GM12873 (cell line): ENCODE data around the gene STAT1.

Experiments used
- TF ChIP-seq, protein P1 (sequence below): IDR thresholded peaks from 2 replicates; pipeline ENCODE4 v1.5.1; 2012; ENCODE audit warnings: low read depth, mild to moderate bottlenecking, moderate library complexity, low read length, control low read depth; ENCODE audit not compliant: insufficient read depth; ENCODE audit errors: missing control alignments

STAT1 gene

DNA sequence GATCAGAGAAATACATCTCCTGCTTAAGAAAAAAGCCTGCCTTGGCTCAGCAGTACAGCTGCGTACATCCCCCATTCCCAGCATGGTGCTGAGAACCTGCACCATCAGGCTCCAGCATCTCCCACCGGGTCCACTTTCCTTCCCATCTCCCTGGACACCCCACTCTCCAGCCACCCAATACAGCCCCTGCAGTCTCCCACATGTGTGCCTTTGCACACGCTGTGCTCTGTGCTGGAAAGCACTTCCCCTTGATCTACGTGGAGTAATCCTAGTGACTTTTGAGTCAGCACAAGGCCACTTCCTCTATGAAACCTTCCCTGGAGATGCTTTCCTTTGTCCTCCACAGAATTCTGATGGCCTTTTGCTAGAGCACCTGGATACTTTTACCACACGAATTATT is 17.0 kb downstream of the STAT1 start:
- TF ChIP-seq, protein P1, sequence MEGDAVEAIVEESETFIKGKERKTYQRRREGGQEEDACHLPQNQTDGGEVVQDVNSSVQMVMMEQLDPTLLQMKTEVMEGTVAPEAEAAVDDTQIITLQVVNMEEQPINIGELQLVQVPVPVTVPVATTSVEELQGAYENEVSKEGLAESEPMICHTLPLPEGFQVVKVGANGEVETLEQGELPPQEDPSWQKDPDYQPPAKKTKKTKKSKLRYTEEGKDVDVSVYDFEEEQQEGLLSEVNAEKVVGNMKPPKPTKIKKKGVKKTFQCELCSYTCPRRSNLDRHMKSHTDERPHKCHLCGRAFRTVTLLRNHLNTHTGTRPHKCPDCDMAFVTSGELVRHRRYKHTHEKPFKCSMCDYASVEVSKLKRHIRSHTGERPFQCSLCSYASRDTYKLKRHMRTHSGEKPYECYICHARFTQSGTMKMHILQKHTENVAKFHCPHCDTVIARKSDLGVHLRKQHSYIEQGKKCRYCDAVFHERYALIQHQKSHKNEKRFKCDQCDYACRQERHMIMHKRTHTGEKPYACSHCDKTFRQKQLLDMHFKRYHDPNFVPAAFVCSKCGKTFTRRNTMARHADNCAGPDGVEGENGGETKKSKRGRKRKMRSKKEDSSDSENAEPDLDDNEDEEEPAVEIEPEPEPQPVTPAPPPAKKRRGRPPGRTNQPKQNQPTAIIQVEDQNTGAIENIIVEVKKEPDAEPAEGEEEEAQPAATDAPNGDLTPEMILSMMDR = no peak

DNA sequence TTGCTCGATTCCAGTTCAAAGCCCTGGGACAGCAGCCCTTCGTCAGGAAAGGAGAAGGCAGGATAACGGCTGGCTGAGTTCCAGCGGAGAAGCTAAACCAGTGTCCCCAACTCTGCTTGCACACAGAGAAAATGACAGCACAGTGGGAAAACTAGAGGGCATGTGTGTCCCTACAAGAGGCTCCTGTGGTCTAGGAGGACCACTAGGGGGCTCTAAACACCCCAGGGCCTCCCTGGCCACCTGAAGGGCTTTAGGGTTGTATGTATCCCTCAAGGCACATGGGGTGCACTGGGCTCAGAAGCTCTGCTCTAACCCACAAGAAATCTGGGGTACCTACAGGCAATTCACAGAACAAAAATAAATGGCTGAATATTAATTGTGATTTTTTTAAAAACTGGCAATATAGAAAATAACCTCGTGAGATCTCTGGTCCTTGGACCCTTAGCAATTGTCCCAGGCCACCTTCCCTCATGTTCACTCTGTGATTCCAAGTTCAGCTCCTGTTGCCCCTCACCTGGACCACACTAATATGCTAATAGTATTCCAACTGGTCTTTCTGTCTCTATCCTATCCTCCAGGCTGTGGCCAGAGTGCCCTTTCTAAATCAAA is 17.5 kb downstream of the STAT1 start:
- TF ChIP-seq, protein P1 = peak; percentile 74

DNA sequence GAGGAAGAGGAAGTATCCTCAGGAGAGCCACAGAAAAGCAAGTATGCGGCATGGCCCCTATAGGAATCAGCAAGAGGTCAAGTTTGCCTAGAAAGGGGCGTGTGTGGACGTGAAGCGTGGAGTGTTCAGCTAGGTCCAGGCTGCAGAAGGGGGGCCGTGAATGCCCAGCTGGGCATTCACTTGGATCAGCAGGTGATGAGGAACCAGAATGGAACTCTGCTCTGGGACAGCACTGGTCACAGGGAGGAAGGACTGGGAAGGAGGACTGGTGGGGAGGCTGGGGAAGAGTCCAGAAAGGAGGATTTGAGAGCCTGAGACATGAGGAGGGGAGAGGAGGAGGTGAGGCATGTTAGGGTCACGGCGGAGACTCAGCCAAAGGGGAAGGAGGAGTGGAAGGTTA is 19.8 kb downstream of the STAT1 start:
- TF ChIP-seq, protein P1 = no peak

DNA sequence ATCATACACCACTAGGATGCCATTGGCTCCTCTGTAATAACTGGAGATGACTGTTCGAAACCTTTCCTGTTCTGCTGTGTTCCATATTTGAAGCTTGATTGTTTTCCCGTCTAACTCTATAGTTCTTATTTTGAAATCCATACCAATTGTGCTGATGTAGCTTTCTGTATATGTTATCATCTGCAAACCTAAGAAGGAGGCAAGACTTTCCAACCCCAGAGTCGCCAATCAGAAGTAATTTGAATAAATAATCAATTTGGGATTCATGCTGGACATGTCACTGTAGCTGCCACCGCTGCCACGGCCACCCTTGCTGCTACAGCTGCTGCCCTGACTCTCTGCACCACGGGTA is 20.7 kb downstream of the STAT1 start:
- TF ChIP-seq, protein P1 = no peak

DNA sequence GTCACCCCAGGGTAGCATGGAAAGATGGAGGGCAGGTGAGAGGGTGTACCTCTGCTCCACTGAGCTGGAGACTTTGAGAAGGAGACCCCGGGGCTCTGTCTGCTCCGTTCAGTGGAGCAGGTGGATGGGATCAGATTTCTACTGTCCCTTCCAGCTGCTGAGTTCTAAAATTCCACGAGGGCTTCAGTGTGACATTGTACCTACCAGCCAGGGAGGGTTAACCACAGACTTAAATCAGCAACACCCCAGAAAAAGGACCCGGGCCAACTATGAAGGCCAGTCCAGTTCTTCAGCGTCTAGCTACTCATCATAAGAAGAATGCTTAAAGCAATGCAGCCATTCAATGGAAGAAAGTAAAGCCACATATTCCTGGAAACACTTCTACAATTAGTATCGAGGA is 23.8 kb downstream of the STAT1 start:
- TF ChIP-seq, protein P1 = no peak

DNA sequence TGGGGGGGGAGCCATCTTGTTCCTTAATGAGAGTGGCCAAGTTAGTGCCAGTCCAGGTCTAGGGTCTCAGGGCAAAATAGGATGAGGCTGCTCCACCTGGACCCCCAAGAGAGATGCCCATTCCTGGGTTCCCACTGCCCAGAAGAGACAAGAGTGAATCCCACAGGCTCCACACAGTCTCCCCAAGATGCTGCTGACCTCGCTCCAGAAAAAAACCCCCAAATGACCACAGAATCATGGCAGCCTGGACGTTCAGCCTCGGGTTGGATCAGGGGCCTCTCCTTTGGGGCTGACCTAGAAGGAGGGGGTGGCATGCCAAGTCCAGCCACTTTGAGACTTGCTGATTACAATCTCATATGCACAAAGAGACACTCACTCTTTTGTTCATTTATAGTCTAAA is 25.1 kb downstream of the STAT1 start:
- TF ChIP-seq, protein P1 = no peak

DNA sequence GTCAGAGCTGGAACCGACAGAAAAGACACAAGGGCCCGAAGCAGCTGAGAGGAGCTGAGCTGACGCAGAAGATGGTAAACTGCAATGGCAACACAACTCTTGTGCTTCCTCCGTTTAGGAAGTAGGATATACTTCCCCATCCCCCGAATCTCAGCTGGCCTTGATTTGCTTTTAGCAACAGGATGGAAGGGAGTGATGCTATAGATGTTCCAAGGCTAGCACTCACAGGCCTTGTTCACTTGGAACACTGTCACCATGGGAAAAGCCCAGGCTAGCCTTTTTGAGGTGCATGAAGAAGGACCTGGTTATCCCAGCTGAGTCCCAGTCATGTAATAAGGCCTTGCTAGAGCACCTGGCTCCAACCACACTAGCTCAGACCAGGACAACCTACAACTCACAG is 26.0 kb downstream of the STAT1 start:
- TF ChIP-seq, protein P1 = no peak

DNA sequence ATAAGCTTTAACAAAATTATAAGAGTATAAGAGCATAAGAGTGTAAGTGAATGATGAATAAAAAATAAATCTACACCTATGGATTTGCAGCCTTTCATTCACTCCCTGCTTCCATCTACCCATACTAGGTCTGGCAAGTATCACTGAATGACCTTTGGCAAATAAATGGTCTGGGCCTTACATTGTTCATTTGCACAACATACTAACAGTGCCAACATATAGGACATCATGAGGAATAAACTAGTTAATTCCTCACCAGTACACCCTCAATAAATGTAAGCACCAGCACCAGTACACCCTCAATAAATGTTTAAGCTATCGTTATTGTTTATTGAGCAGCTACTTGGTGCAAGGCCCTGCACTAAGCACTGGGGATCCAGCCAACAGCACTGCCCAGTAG is 26.9 kb downstream of the STAT1 start:
- TF ChIP-seq, protein P1 = no peak
